HG03135 (cell line): ENCODE measurements around the gene STRADB.
"Not testable (repeated sequence)": the region's sequence is repeated elsewhere in the genome, so short reads cannot be mapped to it uniquely, and the experiment has no call there.

ENCODE experiments used
- ATAC-seq: cut with Tn5 transposase; IDR thresholded peaks from one replicate; pipeline ENCODE4 v1.9.1; 2021; ENCODE audit warnings: mild to moderate bottlenecking, moderate library complexity; ENCODE audit not compliant: unreplicated experiment

The STRADB gene

GRCh38 chr2:201451292-201452057, at the start of gene STRADB, which contains the start of gene TRAK2:
STRADB (plus strand) TSS chr2:201451740; CDS start chr2:201454841, 3,101 bp downstream.
TRAK2 (minus strand) TSS chr2:201451458; CDS start chr2:201420507, 30,951 bp downstream.
- ATAC-seq: peak; percentile 96

GRCh38 chr2:201401815-201402214, 49.7 kb upstream of the STRADB start:
- ATAC-seq: no peak

- ATAC-seq: no peak
Measured at GRCh38 chr2:201402651-201403562, 48.6 kb upstream of the STRADB start.

- ATAC-seq: no peak
Measured at GRCh38 chr2:201403880-201404279, 47.7 kb upstream of the STRADB start.

- no peak for ATAC-seq
Measured at GRCh38 chr2:201404699-201405280, 46.8 kb upstream of the STRADB start.

GRCh38 chr2:201406077-201406662, 45.4 kb upstream of the STRADB start:
- ATAC-seq: no peak

GRCh38 chr2:201407265-201407664, 44.3 kb upstream of the STRADB start:
- ATAC-seq: no peak

GRCh38 chr2:201408931-201409330, 42.6 kb upstream of the STRADB start:
- ATAC-seq: no peak

- no peak for ATAC-seq
Measured at GRCh38 chr2:201411421-201411820, 40.1 kb upstream of the STRADB start.

- ATAC-seq: no peak
Measured at GRCh38 chr2:201413143-201413542, 38.4 kb upstream of the STRADB start.

- no peak for ATAC-seq
Measured at GRCh38 chr2:201413552-201413951, 38.0 kb upstream of the STRADB start.

GRCh38 chr2:201414099-201415023, 37.2 kb upstream of the STRADB start:
- peak; percentile 67 for ATAC-seq

GRCh38 chr2:201415149-201415548, 36.4 kb upstream of the STRADB start:
- ATAC-seq: no peak

GRCh38 chr2:201419057-201419635, 32.4 kb upstream of the STRADB start:
- ATAC-seq: no peak

GRCh38 chr2:201419986-201420385, 31.6 kb upstream of the STRADB start:
- ATAC-seq: no peak

- no peak for ATAC-seq
Measured at GRCh38 chr2:201420442-201421113, 31.0 kb upstream of the STRADB start.

GRCh38 chr2:201425952-201426351, 25.6 kb upstream of the STRADB start:
- ATAC-seq: no peak

- not testable (repeated sequence) for ATAC-seq
Measured at GRCh38 chr2:201428366-201428765, 23.2 kb upstream of the STRADB start.

- not testable (repeated sequence) for ATAC-seq
Measured at GRCh38 chr2:201429835-201430234, 21.7 kb upstream of the STRADB start.
